GM06990 (cell line): ENCODE measurements around the gene CRK.

Experiments
- DNase-seq: peaks from one replicate; pipeline ENCODE4 v3.0.0-alpha.2; 2011; ENCODE audit not compliant: insufficient read length; ENCODE audit errors: extremely low read depth
- H3K27me3 ChIP-seq: replicated peaks from 2 replicates; pipeline ENCODE4 v1.6.0; 2011; ENCODE audit warnings: low read length; ENCODE audit not compliant: control insufficient read depth, insufficient read depth
- H3K36me3 ChIP-seq: 2 replicates; pipeline ENCODE4 v1.5.1; 2011; ENCODE audit warnings: low read length; ENCODE audit not compliant: control insufficient read depth, insufficient read depth
- H3K4me3 ChIP-seq: replicated peaks from 2 replicates; pipeline ENCODE4 v1.5.1; 2011; ENCODE audit warnings: low read depth, mild to moderate bottlenecking, control low read depth, low read length
- CTCF ChIP-seq: IDR thresholded peaks from 2 replicates; pipeline ENCODE4 v1.5.1; 2011; ENCODE audit warnings: low read length, control low read depth, mild to moderate bottlenecking, inconsistent platforms; ENCODE audit not compliant: insufficient read depth, poor library complexity, severe bottlenecking

CRK gene

DNA sequence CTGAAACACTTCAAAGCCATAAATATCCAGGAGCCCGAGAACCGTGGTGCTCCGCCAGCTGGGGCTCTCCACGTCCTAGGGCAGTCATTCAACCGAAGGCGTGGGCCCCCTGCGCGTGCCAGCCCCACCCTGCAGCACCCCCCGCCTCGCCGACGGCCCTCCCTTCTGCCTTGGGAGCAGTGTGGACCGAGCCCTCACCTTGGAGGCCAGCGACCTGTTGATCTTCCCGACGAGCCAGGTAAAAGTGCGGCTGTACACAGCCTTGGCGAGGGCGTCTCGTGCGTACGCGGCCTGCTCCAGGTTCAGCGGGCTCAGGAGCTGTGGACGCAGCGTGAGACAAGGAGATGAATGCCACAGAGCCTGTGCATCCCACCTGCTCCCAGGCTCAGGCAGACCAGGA lies 22.4 kb upstream of the CRK start:
- H3K36me3 ChIP-seq: peaks cover 25% of the 10 kb centered on the region
- H3K4me3 ChIP-seq: no peak overlapping the region
- TF ChIP-seq CTCF: no peak
- DNase-seq: no peak
- no peaks in the 10 kb centered on the region for H3K27me3 ChIP-seq

DNA sequence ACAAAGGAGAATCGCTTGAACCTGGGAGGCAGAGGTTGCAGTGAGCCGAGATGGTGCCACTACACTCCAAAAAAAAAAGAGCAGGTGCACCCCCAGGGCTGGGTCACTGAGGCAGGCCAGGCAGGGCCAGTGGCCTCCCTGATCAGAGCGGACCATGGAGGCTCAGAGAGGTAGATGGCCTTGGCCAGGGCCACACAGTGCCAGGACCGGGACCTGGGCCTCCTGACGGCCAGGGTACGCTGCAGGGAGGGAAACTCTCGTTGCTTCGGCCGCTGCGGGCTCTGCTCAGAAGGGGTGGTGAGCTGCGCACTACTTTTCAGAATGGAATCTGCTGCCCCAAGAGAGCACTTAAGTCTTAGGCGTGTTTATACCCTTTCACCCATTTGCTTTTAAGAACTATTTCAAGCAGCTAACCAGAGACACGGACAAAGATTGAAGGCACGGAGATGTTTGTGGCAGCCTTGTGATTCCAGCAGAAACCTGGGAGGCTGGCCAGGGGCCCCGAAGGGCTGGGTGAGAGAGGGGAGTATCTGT lies 19.4 kb upstream of the CRK start:
- TF ChIP-seq CTCF: no peak
- peaks cover 30% of the 10 kb centered on the region for H3K36me3 ChIP-seq

DNA sequence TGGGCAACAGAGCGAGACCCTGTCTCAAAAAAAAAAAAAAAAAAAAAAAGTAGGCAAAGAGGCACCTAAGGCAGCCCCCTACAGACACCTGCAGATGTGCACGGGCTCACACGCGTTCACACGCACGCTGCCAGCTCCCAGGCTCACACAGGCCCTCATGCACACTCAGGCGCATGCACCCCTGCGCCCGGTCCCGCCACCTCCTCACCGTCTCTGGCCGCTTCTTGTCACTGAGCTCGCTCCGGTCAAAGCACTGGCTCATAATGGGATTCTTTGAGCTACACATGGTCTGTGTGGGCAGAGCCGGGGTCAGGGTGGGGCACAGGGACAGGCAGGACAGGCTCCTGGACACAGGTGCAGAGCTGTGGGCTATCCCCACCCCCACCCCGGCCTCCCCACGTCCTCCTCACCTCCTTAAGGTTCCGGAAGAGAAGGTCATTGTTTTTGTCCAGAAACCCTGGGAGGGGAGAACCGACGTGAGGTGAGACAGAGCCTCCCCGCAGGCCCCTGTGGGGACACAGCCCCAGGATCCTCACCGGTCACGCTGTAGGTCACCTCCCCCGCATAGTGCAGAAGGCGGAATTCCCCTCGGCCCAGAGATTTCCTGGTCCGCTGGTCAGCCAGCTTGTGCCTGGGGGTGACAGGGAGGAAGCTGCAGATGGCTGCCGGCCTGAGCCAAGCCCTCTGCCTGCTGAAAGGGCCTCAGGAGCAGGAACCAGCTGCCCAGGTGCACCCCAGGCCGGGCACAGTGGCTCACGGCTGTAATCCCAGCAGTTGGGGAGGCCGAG lies 18.6 kb upstream of the CRK start:
- peak overlapping the region; percentile 20 for H3K4me3 ChIP-seq

More for the DNA sequence above, 19.4 kb upstream of the CRK start:
- DNase-seq: no peak
- Histone ChIP-seq H3K27me3 (no peaks in the 10 kb centered on the region), H3K4me3 (no peak overlapping the region)

GRCh38 chr17:1473841-1474240 lies 17.8 kb upstream of the CRK start:
- no peak for DNase-seq
- peaks cover 32% of the 10 kb centered on the region for H3K36me3 ChIP-seq
- no peak overlapping the region for H3K4me3 ChIP-seq
- TF ChIP-seq CTCF: no peak
- H3K27me3 ChIP-seq: no peaks in the 10 kb centered on the region

More for the DNA sequence above, 18.6 kb upstream of the CRK start:
- no peak for TF ChIP-seq CTCF
- H3K36me3 ChIP-seq: peaks cover 32% of the 10 kb centered on the region
- H3K27me3 ChIP-seq: no peaks in the 10 kb centered on the region
- peak; percentile 79 for DNase-seq

DNA sequence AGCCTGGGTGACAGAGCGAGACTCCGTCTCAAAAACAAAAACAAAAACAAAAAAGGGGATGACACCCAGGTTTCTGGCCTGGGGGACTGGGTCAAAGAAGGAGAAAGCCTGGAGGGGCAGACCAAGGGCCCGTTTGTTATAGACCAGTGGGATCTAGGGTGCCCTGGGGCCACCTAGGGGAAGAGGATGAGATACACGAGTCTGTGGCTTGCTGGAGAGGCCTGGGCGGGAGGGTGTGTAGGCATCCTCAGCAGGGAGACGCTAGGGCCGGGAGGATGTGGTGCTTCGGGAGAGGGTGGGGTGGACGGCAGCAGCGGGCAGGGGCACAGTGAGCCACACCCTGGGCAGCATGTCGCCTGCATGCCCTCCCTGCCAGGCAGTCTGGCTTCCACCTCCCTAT lies 17.1 kb upstream of the CRK start:
- peaks cover 35% of the 10 kb centered on the region for H3K36me3 ChIP-seq
- no peak overlapping the region for H3K4me3 ChIP-seq
- no peak for DNase-seq
- H3K27me3 ChIP-seq: no peaks in the 10 kb centered on the region
- TF ChIP-seq CTCF: no peak
